Stimulated activated CD4-positive, alpha-beta T cell treated with anti-CD3 and anti-CD28 coated beads, TNF-alpha, amount 100 ng/mL, for 48 hours (primary cell): ENCODE measurements around the gene IL3.

Source experiments
- DNase-seq, 3 donors: peaks; one replicate each; pipeline ENCODE4 v3.0.0-alpha.2; 2020; ENCODE audit warnings: low read depth in 3 of 3

The IL3 gene

GRCh38 chr5:132060501-132061161 is at the start of gene IL3:
Gene IL3, plus strand, starts transcription at chr5:132060655. Its CDS starts 52 bp downstream, at chr5:132060707.
- no peak for DNase-seq

- DNase-seq: no peak
These were observed 49.4 kb upstream of the IL3 start for GRCh38 chr5:132010989-132011621.

GRCh38 chr5:132011622-132012343 is 48.7 kb upstream of the IL3 start, which contains the start of gene ACSL6:
Gene ACSL6, minus strand, starts transcription at chr5:132011658. Its CDS starts 105 bp downstream, at chr5:132011553.
- no peak for DNase-seq

- DNase-seq: no peak
These were observed 48.0 kb upstream of the IL3 start for GRCh38 chr5:132012371-132013005.

- DNase-seq: no peak
These were observed 47.3 kb upstream of the IL3 start for GRCh38 chr5:132013006-132013689.

- DNase-seq: no peak
These were observed 46.7 kb upstream of the IL3 start for GRCh38 chr5:132013711-132014110.

- DNase-seq: no peak
These were observed 43.7 kb upstream of the IL3 start for GRCh38 chr5:132016721-132017250.

GRCh38 chr5:132017316-132017715 is 43.1 kb upstream of the IL3 start:
- DNase-seq: no peak

GRCh38 chr5:132017738-132018625 is 42.5 kb upstream of the IL3 start:
- no peak for DNase-seq

GRCh38 chr5:132019337-132019736 is 41.1 kb upstream of the IL3 start:
- DNase-seq: no peak

GRCh38 chr5:132019857-132020555 is 40.4 kb upstream of the IL3 start:
- peak; percentile 50 to 76 (median 67) for DNase-seq

- DNase-seq: no peak
These were observed 39.7 kb upstream of the IL3 start for GRCh38 chr5:132020568-132021339.

GRCh38 chr5:132021654-132022053 is 38.8 kb upstream of the IL3 start:
- no peak for DNase-seq

- peak in 2 of 3 donors; percentile 30 to 51 for DNase-seq
These were observed 37.7 kb upstream of the IL3 start for GRCh38 chr5:132022737-132023136.

GRCh38 chr5:132023258-132024116 is 37.0 kb upstream of the IL3 start:
- no peak for DNase-seq

GRCh38 chr5:132024117-132024435 is 36.4 kb upstream of the IL3 start:
- DNase-seq: no peak

- no peak for DNase-seq
These were observed 35.6 kb upstream of the IL3 start for GRCh38 chr5:132024789-132025402.
